Smooth muscle cell (in vitro differentiated cells): Measurements from ENCODE around the gene DSC1. TPM values are rescaled to one million over a fixed set of nuclear protein-coding genes. Genes with fewer than 3 reads are reported as not detected.

Experiments used
- DNase-seq: peaks from one replicate; lab custom pipeline; 2025; ENCODE audit not compliant: unreplicated experiment; lab: John Stamatoyannopoulos, UW
- H2AFZ ChIP-seq: fragments of 200-600 bp; sonication (generic); 2 replicates; pipeline ENCODE4 v1.6.0; 2016; ENCODE audit warnings: antibody characterized with exemption, low read depth, mild to moderate bottlenecking
- H3F3A ChIP-seq: fragments of 200-600 bp; sonication (generic); 2 replicates; pipeline ENCODE4 v1.6.0; 2017; ENCODE audit warnings: antibody characterized with exemption, low read depth
- H3K27ac ChIP-seq: fragments of 200-600 bp; sonication (generic); 2 replicates; pipeline ENCODE4 v1.5.1; 2016; ENCODE audit warnings: low read depth, mild to moderate bottlenecking
- H3K27me3 ChIP-seq: fragments of 200-600 bp; sonication (generic); 2 replicates; pipeline ENCODE4 v1.6.1; 2016; ENCODE audit warnings: low read depth, mild to moderate bottlenecking
- H3K36me3 ChIP-seq: fragments of 200-600 bp; sonication (generic); 2 replicates; pipeline ENCODE4 v1.5.1; 2016; ENCODE audit warnings: low read depth
- H3K4me1 ChIP-seq: fragments of 200-600 bp; sonication (generic); 2 replicates; pipeline ENCODE4 v1.5.1; 2016; ENCODE audit warnings: low read depth
- H3K4me2 ChIP-seq: fragments of 200-600 bp; sonication (generic); 2 replicates; pipeline ENCODE4 v1.6.0; 2016; ENCODE audit warnings: mild to moderate bottlenecking
- H3K4me3 ChIP-seq: fragments of 200-600 bp; sonication (generic); 2 replicates; pipeline ENCODE4 v1.5.1; 2016; ENCODE audit warnings: mild to moderate bottlenecking
- H3K79me2 ChIP-seq: fragments of 200-600 bp; sonication (generic); 2 replicates; pipeline ENCODE4 v1.6.0; 2016; ENCODE audit warnings: low read depth, mild to moderate bottlenecking
- H3K9ac ChIP-seq: fragments of 200-600 bp; sonication (generic); 2 replicates; pipeline ENCODE4 v1.6.0; 2016; ENCODE audit warnings: low read depth
- H3K9me3 ChIP-seq: fragments of 200-600 bp; sonication (generic); replicated peaks from 2 replicates; pipeline ENCODE4 v1.5.1; 2016; ENCODE audit warnings: low read depth
- H4K20me1 ChIP-seq: fragments of 200-600 bp; sonication (generic); 2 replicates; pipeline ENCODE4 v1.6.0; 2016; ENCODE audit warnings: low read depth
- WGBS: methylation state at CpG from one replicate; pipeline ENCODE4 v1.1.7; 2016; ENCODE audit warnings: low lambda C conversion rate; 5-methylcytosine and 5-hydroxymethylcytosine counted together
- polyA plus RNA-seq: library from polyadenylated mRNA; unstranded; fragments of >200 nt; fragmentation: Nextera tagmentation; extraction: Ambion mirVana; gene quantifications from 2 replicates; pipeline ENCODE4 v1.2.1, GENCODE V29; 2016
- total RNA-seq: library from RNA; depleted of rRNA; stranded (reverse); fragments of >200 nt; gene quantifications from 2 replicates; pipeline ENCODE4 v1.2.3, GENCODE V29; 2014
- TF ChIP-seq, protein P1 (sequence below): fragments of 200-600 bp; sonication (generic); IDR thresholded peaks from 2 replicates; pipeline ENCODE4 v1.5.1; 2017; ENCODE audit warnings: borderline replicate concordance, mild to moderate bottlenecking, antibody characterized with exemption; ENCODE audit not compliant: insufficient read depth, poor library complexity, severe bottlenecking

DSC1 gene
- total and polyA plus RNA-seq, 2 experiments from 2014 or later = 5.0 to 54.7 TPM

DNA sequence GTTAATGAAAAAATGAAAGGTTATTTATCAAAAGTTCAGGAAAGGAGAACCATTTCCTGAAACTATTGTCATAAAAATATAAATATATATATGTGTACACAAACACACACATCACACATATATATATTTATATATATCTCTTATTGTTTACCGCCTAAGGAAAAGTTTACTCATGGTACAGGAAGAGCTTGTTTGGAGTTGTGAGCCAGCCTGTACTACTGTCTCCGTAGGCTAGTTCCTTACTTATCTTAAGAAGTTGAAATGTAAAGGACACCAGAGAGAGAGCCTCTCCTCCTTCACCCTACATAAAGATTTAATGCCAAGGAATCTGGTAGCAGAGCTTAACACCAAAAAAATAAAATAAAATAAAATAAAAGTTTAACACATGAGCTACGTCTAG lies 19.6 kb downstream of the DSC1 start:
- Histone ChIP-seq H3K27me3 (no peaks in the 10 kb centered on the region), H3K9me3 (no peaks in the 10 kb centered on the region), H3K79me2 (no peaks in the 10 kb centered on the region), H3K36me3 (no peaks in the 10 kb centered on the region), H3K4me1 (no peaks in the 10 kb centered on the region), H3K4me3 (no peak overlapping the region), H3K4me2 (no peak overlapping the region), H3K9ac (no peak overlapping the region), H3F3A (no peaks in the 10 kb centered on the region), H2AFZ (no peak overlapping the region), H3K27ac (no peak overlapping the region), H4K20me1 (no peaks in the 10 kb centered on the region)
- TF ChIP-seq, protein P1, sequence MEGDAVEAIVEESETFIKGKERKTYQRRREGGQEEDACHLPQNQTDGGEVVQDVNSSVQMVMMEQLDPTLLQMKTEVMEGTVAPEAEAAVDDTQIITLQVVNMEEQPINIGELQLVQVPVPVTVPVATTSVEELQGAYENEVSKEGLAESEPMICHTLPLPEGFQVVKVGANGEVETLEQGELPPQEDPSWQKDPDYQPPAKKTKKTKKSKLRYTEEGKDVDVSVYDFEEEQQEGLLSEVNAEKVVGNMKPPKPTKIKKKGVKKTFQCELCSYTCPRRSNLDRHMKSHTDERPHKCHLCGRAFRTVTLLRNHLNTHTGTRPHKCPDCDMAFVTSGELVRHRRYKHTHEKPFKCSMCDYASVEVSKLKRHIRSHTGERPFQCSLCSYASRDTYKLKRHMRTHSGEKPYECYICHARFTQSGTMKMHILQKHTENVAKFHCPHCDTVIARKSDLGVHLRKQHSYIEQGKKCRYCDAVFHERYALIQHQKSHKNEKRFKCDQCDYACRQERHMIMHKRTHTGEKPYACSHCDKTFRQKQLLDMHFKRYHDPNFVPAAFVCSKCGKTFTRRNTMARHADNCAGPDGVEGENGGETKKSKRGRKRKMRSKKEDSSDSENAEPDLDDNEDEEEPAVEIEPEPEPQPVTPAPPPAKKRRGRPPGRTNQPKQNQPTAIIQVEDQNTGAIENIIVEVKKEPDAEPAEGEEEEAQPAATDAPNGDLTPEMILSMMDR = no peak
- DNase-seq = no peak
- 86% methylated on average over 3 of the region's 3 CpGs for whole genome bisulfite sequencing

DNA sequence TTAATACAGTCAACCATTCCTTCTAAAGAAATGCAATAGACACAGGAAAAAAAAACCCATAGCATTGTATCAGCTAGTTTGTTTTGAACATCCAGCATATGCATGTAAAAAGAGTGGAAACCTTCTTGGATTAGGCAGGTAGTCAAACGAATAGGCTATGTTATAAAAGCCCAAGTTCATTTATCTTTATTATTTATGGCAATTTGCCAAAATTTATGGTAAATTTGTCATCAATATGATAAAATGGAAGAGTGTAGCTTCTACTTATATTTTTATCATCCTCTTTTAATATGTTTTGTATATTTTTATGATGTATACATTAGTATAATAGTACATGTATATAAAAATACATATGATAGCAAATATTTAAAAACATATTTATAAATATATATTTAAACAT lies 23.9 kb downstream of the DSC1 start:
- H3K4me2 ChIP-seq = no peak overlapping the region
- H3K27me3 ChIP-seq = no peaks in the 10 kb centered on the region
- H3K4me1 ChIP-seq = no peaks in the 10 kb centered on the region
- H3K79me2 ChIP-seq = no peaks in the 10 kb centered on the region
- H4K20me1 ChIP-seq = no peaks in the 10 kb centered on the region
- H3K36me3 ChIP-seq = no peaks in the 10 kb centered on the region
- no peaks in the 10 kb centered on the region for H3K9me3 ChIP-seq
- WGBS = 96% methylated on average over 1 of the region's 1 CpG
- no peak overlapping the region for H3K4me3 ChIP-seq
- H3K9ac ChIP-seq = no peak overlapping the region
- H3F3A ChIP-seq = no peaks in the 10 kb centered on the region
- TF ChIP-seq, protein P1 = no peak
- H3K27ac ChIP-seq = no peak overlapping the region
- no peak overlapping the region for H2AFZ ChIP-seq
- no peak for DNase-seq

DNA sequence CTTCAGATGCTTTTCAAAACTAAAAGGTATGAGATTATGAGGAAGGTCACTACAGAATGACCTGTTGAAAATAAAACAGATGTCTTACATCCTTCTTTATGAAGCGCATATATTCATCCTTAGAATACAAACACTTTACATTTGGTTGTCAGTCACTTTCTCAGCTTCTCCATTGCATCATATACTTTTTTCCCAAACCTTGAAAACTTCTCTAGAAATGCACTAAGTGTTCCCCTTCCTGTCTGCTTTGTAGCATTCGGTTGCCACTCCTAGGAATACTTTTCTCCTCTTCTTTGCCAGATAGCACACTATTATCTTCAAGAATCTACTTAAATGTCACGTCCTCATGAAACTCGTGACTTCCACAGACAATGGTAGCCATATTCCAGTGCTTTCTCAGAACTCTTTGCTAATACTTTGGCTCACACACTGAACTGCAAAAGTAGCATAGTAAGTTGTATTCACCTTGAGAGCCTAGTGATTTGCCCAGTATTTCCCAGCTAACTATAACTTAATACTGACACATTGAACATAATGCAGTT lies 27.6 kb downstream of the DSC1 start:
- TF ChIP-seq, protein P1 = no peak
- no peak overlapping the region for H3K4me2 ChIP-seq
- no peaks in the 10 kb centered on the region for H3K4me1 ChIP-seq
- no peak overlapping the region for H3K27ac ChIP-seq
- no peaks in the 10 kb centered on the region for H3K27me3 ChIP-seq
- DNase-seq = no peak
- no peaks in the 10 kb centered on the region for H3K79me2 ChIP-seq
- no peaks in the 10 kb centered on the region for H4K20me1 ChIP-seq
- no peak overlapping the region for H3K9ac ChIP-seq
- no peak overlapping the region for H2AFZ ChIP-seq
- whole genome bisulfite sequencing = 91% methylated on average over 4 of the region's 4 CpGs
- H3K9me3 ChIP-seq = no peaks in the 10 kb centered on the region
- H3K4me3 ChIP-seq = no peak overlapping the region
- H3F3A ChIP-seq = no peaks in the 10 kb centered on the region
- H3K36me3 ChIP-seq = no peaks in the 10 kb centered on the region

DNA sequence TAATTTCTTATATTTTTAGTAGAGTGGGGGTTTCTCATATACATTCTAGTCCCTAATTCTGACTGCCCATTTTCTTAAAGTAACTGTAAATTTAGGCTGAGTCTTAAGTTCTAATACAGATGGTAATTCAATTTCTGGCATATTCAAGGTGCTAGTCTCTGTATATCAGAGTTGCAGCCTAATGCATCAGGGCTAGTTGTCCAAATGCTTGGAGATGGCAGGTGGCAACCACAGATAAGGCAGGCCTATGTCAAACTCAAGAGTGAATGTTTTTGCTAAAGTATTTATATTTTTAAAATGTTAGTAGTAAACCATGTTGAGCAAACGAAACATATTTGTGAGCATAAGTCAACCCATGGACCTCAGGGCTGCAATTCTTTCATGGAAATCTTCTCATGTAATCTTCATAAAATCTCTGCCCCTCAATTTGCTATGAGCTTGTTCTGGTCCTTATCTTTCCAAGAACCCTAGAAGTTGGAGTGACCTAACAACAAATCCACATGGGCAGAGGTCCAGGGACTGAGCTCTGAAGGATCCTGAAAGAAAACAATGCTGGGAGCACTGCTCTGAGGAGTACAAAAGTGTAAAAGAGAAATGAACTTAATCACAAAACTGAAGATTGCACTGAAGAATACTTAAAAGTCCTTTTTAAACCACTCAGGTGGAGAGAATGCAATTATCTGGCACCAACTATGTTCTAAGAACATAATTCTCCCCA lies 33.1 kb downstream of the DSC1 start:
- no peaks in the 10 kb centered on the region for H3K27me3 ChIP-seq
- H3F3A ChIP-seq = no peaks in the 10 kb centered on the region
- H3K9me3 ChIP-seq = no peaks in the 10 kb centered on the region
- no peaks in the 10 kb centered on the region for H3K4me1 ChIP-seq
- H3K36me3 ChIP-seq = no peaks in the 10 kb centered on the region
- no peak overlapping the region for H2AFZ ChIP-seq
- H3K9ac ChIP-seq = no peak overlapping the region
- H3K79me2 ChIP-seq = no peaks in the 10 kb centered on the region
- no peak overlapping the region for H3K4me2 ChIP-seq
- H3K27ac ChIP-seq = no peak overlapping the region
- H4K20me1 ChIP-seq = no peaks in the 10 kb centered on the region
- DNase-seq = no peak
- H3K4me3 ChIP-seq = no peak overlapping the region
- WGBS = 91% methylated on average over 1 of the region's 1 CpG
- TF ChIP-seq, protein P1 = no peak
